ENCODE results near the gene LTBP2.

The LTBP2 gene

DNA sequence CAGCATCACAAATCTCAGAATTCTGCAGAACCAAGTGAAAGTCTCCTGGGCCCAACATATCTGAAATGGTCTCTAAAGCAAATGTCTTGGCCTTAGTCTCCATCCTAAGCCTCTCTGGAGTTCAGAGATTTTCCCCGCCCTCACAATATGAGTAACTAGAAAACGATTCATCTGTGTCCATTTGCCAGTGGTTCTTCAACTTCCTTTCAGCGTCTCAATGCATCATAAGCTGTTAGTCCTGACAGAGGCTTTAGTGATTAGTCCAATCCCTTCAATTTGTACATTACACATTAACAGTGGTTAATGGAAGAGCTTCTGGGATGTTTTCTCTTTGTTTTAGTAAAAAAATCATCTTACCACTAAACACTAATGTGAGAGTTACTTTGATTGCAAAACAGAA, 136.4 kb downstream of the LTBP2 start:
- TF ChIP-seq, protein P1, sequence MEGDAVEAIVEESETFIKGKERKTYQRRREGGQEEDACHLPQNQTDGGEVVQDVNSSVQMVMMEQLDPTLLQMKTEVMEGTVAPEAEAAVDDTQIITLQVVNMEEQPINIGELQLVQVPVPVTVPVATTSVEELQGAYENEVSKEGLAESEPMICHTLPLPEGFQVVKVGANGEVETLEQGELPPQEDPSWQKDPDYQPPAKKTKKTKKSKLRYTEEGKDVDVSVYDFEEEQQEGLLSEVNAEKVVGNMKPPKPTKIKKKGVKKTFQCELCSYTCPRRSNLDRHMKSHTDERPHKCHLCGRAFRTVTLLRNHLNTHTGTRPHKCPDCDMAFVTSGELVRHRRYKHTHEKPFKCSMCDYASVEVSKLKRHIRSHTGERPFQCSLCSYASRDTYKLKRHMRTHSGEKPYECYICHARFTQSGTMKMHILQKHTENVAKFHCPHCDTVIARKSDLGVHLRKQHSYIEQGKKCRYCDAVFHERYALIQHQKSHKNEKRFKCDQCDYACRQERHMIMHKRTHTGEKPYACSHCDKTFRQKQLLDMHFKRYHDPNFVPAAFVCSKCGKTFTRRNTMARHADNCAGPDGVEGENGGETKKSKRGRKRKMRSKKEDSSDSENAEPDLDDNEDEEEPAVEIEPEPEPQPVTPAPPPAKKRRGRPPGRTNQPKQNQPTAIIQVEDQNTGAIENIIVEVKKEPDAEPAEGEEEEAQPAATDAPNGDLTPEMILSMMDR (IDR thresholded peaks at IDR 0.05; ENCODE audit: borderline replicate concordance, insufficient read depth, low read depth, low read length), result no peak
- no peak overlapping the region for H3K4me3 ChIP-seq (ENCODE audit: low read depth, low read length)

DNA sequence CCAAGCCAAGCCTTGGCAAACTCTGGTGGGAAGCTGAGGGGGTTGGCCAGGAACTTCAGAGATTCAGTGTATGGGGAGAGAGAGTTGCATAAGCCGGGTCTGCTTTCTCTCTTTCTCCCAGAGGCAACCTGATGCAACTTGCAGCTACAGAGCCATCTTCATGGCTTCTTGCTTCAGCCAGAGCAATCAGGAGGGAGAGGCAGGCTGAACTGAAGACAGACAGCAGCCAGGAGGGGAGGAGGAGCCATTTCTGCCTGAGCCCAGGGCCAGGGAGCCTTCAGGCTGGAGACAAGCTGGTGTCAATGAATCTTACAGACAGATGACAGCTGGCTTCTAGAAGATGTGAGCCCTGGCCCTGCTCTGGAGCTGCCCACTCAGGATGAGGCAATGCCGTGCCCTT, 137.7 kb downstream of the LTBP2 start:
- H3K4me3 ChIP-seq (ENCODE audit: low read depth, low read length), result no peak overlapping the region
- TF ChIP-seq, protein P1 (IDR thresholded peaks at IDR 0.05; ENCODE audit: borderline replicate concordance, insufficient read depth, low read depth, low read length), result no peak

DNA sequence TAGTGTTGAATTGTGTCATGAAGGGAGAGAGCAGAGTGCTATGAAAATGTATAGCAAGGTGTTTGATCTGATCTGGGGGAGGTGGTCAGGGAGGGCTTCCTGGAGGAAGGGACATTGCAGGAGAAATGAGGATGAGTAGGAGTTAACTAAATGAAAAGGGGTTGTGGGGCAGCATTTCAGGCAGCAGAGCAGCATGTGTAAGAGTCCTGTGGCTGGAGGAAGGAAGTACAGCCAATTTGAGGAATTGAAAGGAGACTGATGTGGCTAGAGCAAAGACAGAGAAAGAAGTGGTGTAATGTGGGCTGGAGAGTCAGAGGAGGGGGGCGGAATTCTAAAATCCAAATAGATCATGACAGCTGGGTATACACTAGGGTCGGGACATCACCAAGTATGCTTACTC, 139.4 kb downstream of the LTBP2 start:
- H3K4me3 ChIP-seq (ENCODE audit: low read depth, low read length), result no peak overlapping the region
- TF ChIP-seq, protein P1 (IDR thresholded peaks at IDR 0.05; ENCODE audit: borderline replicate concordance, insufficient read depth, low read depth, low read length), result no peak

DNA sequence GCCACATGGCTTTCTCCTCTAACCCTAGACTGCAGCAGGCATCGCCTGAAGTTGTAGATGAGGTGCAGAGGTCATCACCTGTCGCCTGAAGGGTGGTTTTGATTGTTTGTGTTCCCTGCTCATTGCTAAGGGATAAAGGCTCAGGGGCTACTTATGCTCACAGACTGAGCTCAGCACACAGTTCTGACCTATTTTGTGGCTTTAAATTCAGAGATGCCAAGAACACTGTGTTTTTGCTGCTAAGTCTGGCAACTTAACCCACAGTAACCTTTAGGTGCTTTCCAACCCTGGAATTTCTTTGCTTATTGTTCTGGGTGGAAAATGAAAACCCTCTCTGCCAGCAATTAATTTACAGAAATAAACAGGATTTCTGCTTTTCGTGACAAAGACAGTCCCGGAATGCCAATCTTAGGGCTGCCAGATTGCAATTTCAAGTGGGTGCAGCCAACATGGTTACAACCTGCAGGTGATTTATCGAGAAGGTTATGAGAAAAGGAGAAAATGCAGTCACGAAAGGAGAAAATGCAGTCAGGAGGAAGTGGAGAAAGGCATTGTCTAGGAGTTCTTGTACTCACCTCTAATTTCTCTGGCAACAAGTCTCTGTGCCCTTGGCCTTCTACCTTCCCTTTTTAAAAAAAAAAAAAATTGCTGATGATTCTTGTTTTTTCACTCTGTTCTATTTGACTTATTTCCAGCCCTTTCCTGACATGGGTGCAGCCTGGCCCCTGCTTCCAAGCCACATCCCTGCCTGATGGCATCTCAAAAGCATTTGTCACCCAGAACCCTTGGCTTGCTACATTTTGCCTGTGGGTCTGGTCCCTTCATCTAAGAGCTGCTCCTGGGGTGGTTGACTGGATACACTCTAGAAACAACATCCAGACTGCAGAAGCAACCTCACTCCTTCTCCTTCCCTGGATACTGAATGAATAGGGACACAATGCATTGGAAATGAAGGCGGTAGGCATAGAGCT, 142.2 kb downstream of the LTBP2 start:
- no peak overlapping the region for H3K4me3 ChIP-seq (ENCODE audit: low read depth, low read length)
- TF ChIP-seq, protein P1 (IDR thresholded peaks at IDR 0.05; ENCODE audit: borderline replicate concordance, insufficient read depth, low read depth, low read length), result no peak

DNA sequence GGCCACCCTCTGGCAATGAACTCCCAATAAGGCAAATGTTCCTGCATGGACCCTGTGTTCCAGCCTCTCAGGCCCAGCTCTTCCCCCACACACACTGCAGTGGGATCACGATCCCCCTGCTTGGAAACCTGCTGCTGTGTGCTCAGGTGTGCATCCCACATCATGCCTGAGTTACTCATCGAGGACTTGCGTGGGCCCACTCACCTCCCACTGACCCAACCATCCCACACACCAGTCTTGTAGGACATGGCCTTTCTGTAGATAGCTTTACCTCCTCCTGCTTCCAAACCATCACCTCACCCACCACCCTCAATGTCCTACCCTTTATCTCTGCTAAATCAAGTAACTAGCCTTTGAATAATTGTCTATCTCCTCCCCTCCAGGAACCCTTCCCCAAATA, 143.5 kb downstream of the LTBP2 start:
- no peak overlapping the region for H3K4me3 ChIP-seq (ENCODE audit: low read depth, low read length)
- TF ChIP-seq, protein P1 (IDR thresholded peaks at IDR 0.05; ENCODE audit: borderline replicate concordance, insufficient read depth, low read depth, low read length), result no peak

DNA sequence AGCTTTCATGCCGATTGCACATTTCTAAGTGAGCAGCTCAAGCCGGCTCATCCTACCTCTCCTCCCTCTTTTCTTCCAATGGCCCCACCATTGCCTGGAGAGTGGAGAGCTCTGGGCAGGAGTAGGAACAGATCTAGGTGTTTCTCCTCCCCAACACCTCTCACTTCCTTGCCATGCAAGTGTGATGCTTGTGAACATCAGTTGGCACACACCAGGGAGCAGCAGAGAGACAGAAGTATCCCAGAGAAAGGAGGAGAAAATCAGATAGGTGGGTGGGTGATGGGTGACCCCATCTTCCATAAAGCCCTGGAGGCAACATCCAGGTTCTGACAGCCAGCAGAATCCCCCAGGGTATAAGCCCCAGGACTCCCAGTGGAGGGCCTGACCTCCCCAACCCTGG, 146.7 kb downstream of the LTBP2 start:
- TF ChIP-seq, protein P1 (IDR thresholded peaks at IDR 0.05; ENCODE audit: borderline replicate concordance, insufficient read depth, low read depth, low read length), result no peak
- H3K4me3 ChIP-seq (ENCODE audit: low read depth, low read length), result no peak overlapping the region

DNA sequence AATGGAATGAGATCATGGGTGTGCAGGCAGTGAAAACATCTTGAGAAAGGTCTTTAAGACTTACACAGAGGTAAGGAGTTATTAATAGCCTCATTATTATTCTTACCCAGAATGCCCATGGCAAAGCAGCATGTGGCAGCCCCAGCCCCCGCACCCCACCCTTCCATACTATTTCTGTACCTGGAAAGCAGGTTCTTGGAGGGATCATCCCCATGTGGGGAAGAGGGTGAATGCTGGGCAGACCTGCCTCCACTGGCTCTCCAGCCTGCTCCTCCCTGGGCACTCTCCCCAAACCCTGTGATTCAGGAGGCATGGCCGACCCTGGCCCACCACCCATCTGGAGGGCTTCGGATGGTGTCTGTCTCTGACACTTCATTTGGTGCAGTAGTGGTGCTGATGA, 147.3 kb downstream of the LTBP2 start:
- TF ChIP-seq, protein P1 (IDR thresholded peaks at IDR 0.05; ENCODE audit: borderline replicate concordance, insufficient read depth, low read depth, low read length), result no peak
- H3K4me3 ChIP-seq (ENCODE audit: low read depth, low read length), result no peak overlapping the region
